Lower leg skin (tissue), 4 donors: ENCODE results near the gene EEFSEC. TPM values are rescaled to one million over a fixed set of nuclear protein-coding genes. Genes with fewer than 3 reads are reported as not detected.

ENCODE experiments used
- DNase-seq, 2 donors: peaks; one replicate each; pipeline ENCODE4 v3.0.0-alpha.2; 2019; ENCODE audit warnings: low spot score in 2 of 2
- H3K4me3 ChIP-seq: fragments of 200-600 bp; sonication (generic); 2 replicates; pipeline ENCODE4 v1.5.1; 2017; ENCODE audit warnings: mild to moderate bottlenecking, low read depth; ENCODE audit not compliant: poor library complexity, severe bottlenecking
- CTCF ChIP-seq, 3 donors: fragments of 450-650 bp; IDR thresholded peaks; one replicate each; pipeline ENCODE4 v1.5.1; 2016; ENCODE audit warnings: antibody characterized with exemption in 3 of 3, mild to moderate bottlenecking in 3 of 3, moderate library complexity in 2 of 3
- POLR2A ChIP-seq, 2 donors: fragments of 450-650 bp; IDR thresholded peaks; one replicate each; pipeline ENCODE4 v1.6.1; 2016 to 2017; ENCODE audit warnings: antibody characterized with exemption in 2 of 2, mild to moderate bottlenecking in 1 of 2, moderate library complexity in 1 of 2
- WGBS, 2 donors: methylation state at CpG; one replicate each; pipeline ENCODE4 v1.1.5; 2018; 5-methylcytosine and 5-hydroxymethylcytosine counted together
- intact Hi-C: fragments of 100-400 bp; cut with DNase I; formaldehyde crosslinking; loops from one replicate; pipeline ENCODE4 v1.15.0; 2023; ENCODE audit warnings: low total_unique reads
- total RNA-seq, 4 donors: library from RNA; depleted of rRNA; stranded (reverse); fragments of >200 nt; gene quantifications; one replicate each; pipeline ENCODE4 v1.1.0, GENCODE V29; 2016

Gene EEFSEC
- total RNA-seq, 4 donors from 2014 or later = 16.3 to 28.6 (median 16.8) TPM

DNA sequence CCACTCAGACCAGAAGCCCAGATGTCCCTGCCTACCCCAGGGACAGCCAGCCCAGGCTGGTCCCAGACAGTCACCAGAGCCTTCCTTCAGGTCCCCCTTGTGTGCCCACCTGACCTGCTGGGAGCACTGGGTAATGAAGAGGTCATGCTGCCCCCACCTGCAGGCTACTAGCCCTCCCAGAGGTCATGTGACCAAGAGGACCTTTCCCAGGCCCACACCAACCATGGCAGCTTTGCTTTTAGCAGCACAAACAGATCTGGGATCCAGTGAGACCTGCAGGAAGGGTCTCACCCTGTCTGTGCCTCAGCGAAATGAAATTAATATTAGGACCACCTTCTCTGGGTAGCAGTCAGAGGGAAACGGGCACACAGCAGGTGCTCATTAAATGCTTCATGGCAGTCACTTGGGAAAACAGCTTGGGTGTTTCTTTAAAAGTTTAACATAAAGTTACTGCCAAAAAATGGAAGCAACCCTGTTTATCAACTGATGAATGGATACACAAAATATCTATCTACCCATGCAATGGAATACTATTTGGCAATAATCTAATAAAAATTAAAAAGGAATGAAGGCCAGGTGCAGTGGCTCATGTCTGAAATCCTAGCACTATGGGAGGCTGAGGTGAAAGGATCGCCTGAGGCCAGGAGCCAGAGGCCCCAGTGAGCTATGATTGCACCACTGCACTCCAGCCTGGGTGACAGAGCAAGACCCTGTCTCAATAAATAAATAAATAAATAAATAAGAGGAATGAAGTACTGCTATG, 269.7 kb downstream of the EEFSEC start:
- no peak for DNase-seq
- TF ChIP-seq POLR2A (IDR thresholded peaks at IDR 0.05) (no peak), CTCF (IDR thresholded peaks at IDR 0.05) (no peak)
- intact Hi-C loops = no loop called here
- 87 to 90% methylated on average over 3 of the region's 3 CpGs for WGBS, 2 donors
- H3K4me3 ChIP-seq = no peak overlapping the region

DNA sequence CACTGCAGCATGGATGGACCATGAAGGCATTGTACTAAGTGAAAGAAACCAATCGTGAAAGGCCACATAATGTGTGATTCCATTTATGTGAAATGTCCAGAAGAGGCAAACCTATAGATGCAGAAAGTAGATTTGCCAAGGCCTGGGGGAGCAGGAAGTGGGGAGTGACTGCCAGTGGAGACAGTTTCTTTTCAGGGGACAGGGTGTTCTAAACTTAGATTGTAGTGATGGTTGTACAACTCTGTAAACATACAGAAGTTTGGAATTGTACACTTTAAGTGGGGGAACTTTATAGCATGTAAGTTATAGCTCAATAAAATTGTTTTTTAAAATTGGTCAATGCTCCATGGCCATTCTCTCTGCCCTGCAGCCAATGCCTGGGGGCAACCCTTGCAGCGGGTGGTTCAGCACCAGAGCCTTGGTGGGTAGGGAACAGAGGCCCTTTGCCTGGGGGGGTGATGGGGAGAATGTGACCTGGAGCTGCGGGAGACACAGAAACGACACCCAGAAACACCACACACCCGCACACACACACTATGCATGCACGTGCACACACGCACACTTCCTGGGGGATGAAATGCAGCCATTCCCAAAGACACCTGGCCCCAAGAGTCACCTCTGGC, 270.4 kb downstream of the EEFSEC start:
- no peak for DNase-seq
- 85 to 90% methylated on average over 7 of the region's 7 CpGs for WGBS, 2 donors
- TF ChIP-seq POLR2A (IDR thresholded peaks at IDR 0.05) = no peak
- TF ChIP-seq CTCF (IDR thresholded peaks at IDR 0.05) = no peak
- no peak overlapping the region for H3K4me3 ChIP-seq
- intact Hi-C loops = no loop called here

DNA sequence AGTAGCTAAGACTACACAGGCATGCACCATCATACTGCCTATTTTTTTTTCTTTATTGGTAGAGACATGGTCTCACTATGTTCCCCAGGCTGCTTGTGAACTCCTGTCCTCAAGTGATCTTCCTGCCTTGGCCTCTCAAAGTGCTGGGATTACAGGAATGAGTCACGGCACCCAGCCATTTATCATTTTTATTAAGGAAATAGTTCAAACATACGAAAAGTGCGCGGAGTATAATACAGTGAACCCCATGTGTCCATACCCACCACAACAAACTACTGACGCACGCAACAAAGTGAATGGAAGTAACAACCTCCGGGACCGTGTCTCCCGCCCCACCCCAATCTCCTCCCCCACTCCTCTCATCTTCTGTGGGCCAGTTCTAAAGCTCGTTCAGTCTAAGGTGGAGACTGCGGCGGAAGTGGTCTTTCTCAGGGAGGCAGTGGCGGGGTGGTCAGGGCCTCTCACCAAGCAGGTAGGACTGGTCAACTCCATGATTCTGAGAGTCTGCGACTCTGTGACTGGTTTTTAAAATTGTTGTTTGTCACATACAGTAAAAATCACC, 271.3 kb downstream of the EEFSEC start:
- no peak for DNase-seq
- TF ChIP-seq CTCF (IDR thresholded peaks at IDR 0.05) = no peak
- no peak for TF ChIP-seq POLR2A (IDR thresholded peaks at IDR 0.05)
- intact Hi-C loops = loop anchor here (5.0 kb wide), 1 partner anchor 183 kb away; no protein-coding TSS in a partner anchor
- no peak overlapping the region for H3K4me3 ChIP-seq
- WGBS, 2 donors = 83 to 84% methylated on average over 14 of the region's 14 CpGs

DNA sequence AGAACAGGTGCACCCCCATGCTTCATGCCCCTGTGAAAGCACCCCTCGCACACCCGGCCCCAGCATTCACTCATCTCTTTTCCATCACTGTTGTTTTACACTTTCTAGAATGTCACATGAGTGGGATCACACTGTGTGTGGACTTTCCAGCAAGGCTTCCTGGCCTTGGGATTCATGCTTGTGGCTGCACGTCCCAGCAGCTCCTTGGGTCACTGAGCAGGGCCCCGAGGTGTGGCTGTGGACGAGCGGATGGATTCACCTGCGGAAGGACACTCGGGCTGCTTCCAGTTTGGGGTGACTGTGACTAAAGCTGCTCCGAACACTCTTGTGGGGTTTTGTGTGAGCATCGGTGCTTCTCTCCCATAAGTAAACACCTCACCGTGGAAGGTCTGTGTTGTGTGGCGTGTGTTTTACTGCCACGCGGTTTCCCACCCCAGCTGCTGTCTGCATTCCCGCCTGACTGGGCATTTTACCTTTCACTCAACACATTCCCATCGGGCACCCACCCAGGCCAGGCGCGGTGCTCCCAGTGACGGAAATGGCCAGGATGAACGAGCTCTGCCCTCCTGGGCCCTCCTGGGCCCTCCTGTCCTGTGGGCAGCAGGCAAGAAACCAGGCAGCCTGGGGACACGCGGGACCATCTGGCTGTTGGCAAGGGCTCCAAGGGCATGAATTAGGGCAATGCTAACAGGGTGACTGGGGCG, 272.0 kb downstream of the EEFSEC start:
- intact Hi-C loops = loop anchor here (5.0 kb wide), 1 partner anchor 182 kb away; no protein-coding TSS in a partner anchor
- TF ChIP-seq CTCF (IDR thresholded peaks at IDR 0.05) (no peak), POLR2A (IDR thresholded peaks at IDR 0.05) (no peak)
- no peak for DNase-seq
- no peak overlapping the region for H3K4me3 ChIP-seq
- WGBS, 2 donors = 86 to 88% methylated on average over 22 of the region's 23 CpGs

- TF ChIP-seq POLR2A (IDR thresholded peaks at IDR 0.05) (no peak), CTCF (IDR thresholded peaks at IDR 0.05) (no peak)
- intact Hi-C loops = loop anchor here (5.0 kb wide), 1 partner anchor 182 kb away; no protein-coding TSS in a partner anchor
- 67 to 74% methylated on average over 8 of the region's 8 CpGs for WGBS, 2 donors
- no peak overlapping the region for H3K4me3 ChIP-seq
- no peak for DNase-seq
These were observed 272.5 kb downstream of the EEFSEC start for GRCh38 chr3:128425846-128426127.
